Stimulated activated CD4-positive, alpha-beta T cell treated with anti-CD3 and anti-CD28 coated beads, Interleukin-4, amount 100 ng/mL, for 1 hour (primary cell): ENCODE data around the gene NAA20.
A peak's percentile ranks its signal among the peaks of the same experiment; 100 is the strongest.

Experiments used
- DNase-seq: peaks from one replicate; pipeline ENCODE4 v3.0.0-alpha.2; 2020

The NAA20 gene

GRCh38 chr20:20020908-20021307, 3.7 kb downstream of the NAA20 start:
- DNase-seq: no peak

GRCh38 chr20:20021835-20022234, 4.7 kb downstream of the NAA20 start:
- no peak for DNase-seq

GRCh38 chr20:20022498-20022897, 5.3 kb downstream of the NAA20 start:
- DNase-seq: peak; percentile 8

GRCh38 chr20:20023395-20023794, 6.2 kb downstream of the NAA20 start:
- DNase-seq: no peak

- DNase-seq: no peak
Measured at GRCh38 chr20:20024942-20025341, 7.8 kb downstream of the NAA20 start.

GRCh38 chr20:20027284-20027683, 10.1 kb downstream of the NAA20 start:
- DNase-seq: no peak

GRCh38 chr20:20031790-20032189, 14.6 kb downstream of the NAA20 start:
- no peak for DNase-seq

GRCh38 chr20:20034486-20034885, 17.3 kb downstream of the NAA20 start:
- DNase-seq: no peak

GRCh38 chr20:20036756-20037155, 19.6 kb downstream of the NAA20 start:
- DNase-seq: no peak

- DNase-seq: no peak
Measured at GRCh38 chr20:20037960-20038359, 20.8 kb downstream of the NAA20 start.

- no peak for DNase-seq
Measured at GRCh38 chr20:20038586-20038985, 21.4 kb downstream of the NAA20 start.

- DNase-seq: no peak
Measured at GRCh38 chr20:20039752-20040387, 22.7 kb downstream of the NAA20 start.

- DNase-seq: no peak
Measured at GRCh38 chr20:20051767-20052073, 34.6 kb downstream of the NAA20 start.

- DNase-seq: peak; percentile 96
Measured at GRCh38 chr20:20052074-20052970, 35.2 kb downstream of the NAA20 start, which contains the start of the genes CFAP61 and CRNKL1. TSS of gene CFAP61 (plus strand) at chr20:20052532. CDS start at chr20:20056654, 4,122 bp downstream. TSS of gene CRNKL1 (minus strand) at chr20:20052466. CDS start at chr20:20052342, 124 bp downstream.

- DNase-seq: no peak
Measured at GRCh38 chr20:20060234-20060998, 43.3 kb downstream of the NAA20 start.

- no peak for DNase-seq
Measured at GRCh38 chr20:20063941-20064702, 47.0 kb downstream of the NAA20 start.

- no peak for DNase-seq
Measured at GRCh38 chr20:20065361-20065760, 48.2 kb downstream of the NAA20 start.

GRCh38 chr20:20070871-20071726, 53.9 kb downstream of the NAA20 start:
- DNase-seq: no peak

GRCh38 chr20:20073801-20074371, 56.7 kb downstream of the NAA20 start:
- no peak for DNase-seq

GRCh38 chr20:20075032-20075431, 57.9 kb downstream of the NAA20 start:
- no peak for DNase-seq
